ENCODE results near the gene TP73. TPM values are rescaled to one million over a fixed set of nuclear protein-coding genes. Genes with fewer than 3 reads are reported as not detected.

The TP73 gene
- total RNA-seq, 3 donors from 2014 or later: 0.66 to 1.0 TPM; not detected in 1

DNA sequence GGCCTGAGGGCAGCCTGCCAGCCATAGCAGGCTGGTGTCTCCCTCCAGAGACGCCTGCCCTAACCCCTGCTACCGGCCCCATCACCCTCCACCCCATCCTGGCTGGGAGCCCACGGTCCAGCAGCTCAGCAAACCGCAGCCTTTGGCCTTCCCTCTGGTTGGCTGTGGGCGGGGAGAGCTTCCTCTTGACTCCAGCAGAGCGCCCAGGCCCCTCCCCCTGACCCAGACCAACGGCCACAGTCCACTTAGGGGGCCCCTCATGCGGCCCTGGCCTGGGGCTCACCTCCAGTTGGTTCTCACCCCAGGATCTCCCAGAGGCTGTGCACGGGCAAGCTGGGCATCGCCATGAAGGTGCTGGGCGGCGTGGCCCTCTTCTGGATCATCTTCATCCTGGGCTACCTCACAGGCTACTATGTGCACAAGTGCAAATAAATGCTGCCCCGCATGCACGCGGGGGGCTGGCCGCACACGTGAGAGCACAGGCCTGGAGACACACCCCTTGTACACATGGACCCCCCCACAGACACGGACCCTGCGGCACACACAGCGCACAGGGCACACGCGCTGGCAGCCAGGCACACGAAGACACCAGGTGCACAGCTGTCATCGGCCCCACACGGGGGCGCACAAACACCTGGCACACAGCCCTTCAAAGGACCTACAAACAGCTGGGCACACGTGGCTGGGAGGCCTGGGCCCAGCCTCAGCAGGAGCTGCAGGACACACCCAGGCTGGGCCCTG, 123.3 kb downstream of the TP73 start:
- no peak for DNase-seq (ENCODE audit: low spot score in 2 of 2)
- Histone ChIP-seq H3K4me1 (peaks cover 10 to 15% of the 10 kb centered on the region in 2 donors), H3K36me3 (peaks cover 7% of the 10 kb centered on the region), H3K27me3 (no peaks in the 10 kb centered on the region), H3K9me3 (no peaks in the 10 kb centered on the region), H3K4me3 (peak overlapping the region in 1 of 3 donors; percentile 11), H3K27ac (peak overlapping the region in 1 of 2 donors; percentile 19)
- intact Hi-C loops (cut with DNase I; ENCODE audit: low total_unique reads): no loop called here
- no peak for TF ChIP-seq POLR2AphosphoS5 (IDR thresholded peaks at IDR 0.05)

DNA sequence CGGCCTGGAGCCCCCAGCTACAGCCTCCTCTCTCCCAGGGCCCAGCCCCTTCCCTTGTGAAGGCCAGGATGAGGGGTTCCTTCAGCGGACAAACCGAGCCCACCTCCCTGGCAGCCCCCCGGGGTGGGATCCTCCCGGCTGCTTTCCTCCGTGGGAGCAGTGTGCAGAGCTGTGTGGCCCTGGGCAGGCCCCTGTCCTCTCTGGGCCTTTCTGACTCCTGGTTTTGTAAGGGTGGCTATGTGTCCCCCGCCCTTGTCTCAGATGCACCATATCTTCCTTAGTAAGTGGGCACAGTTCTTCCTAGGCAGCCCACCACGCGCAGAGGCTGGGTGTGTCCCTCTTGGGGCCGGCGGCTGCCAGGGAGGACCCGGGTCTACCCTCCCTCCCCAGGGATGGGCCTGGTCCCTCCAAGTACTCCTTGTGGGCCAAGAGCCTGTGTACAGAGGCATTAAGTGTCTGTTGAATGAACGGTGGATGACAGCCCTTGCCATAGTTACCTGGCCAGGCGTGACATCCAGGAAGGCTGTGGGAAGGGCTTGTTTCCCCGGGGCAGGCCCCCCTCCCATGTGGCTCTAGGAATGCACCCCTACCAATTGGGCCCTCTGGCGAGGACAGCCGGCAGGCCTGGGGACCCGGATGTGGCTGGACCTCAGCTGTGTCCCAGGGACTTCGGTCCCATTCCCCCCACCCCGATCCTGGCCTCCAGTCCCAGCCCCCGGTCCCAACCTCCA, 124.1 kb downstream of the TP73 start:
- Histone ChIP-seq H3K36me3 (peaks cover 7% of the 10 kb centered on the region), H3K9me3 (no peaks in the 10 kb centered on the region), H3K4me1 (peaks cover 10 to 15% of the 10 kb centered on the region in 2 donors), H3K27me3 (no peaks in the 10 kb centered on the region), H3K27ac (no peak overlapping the region), H3K4me3 (no peak overlapping the region)
- TF ChIP-seq, protein P1, sequence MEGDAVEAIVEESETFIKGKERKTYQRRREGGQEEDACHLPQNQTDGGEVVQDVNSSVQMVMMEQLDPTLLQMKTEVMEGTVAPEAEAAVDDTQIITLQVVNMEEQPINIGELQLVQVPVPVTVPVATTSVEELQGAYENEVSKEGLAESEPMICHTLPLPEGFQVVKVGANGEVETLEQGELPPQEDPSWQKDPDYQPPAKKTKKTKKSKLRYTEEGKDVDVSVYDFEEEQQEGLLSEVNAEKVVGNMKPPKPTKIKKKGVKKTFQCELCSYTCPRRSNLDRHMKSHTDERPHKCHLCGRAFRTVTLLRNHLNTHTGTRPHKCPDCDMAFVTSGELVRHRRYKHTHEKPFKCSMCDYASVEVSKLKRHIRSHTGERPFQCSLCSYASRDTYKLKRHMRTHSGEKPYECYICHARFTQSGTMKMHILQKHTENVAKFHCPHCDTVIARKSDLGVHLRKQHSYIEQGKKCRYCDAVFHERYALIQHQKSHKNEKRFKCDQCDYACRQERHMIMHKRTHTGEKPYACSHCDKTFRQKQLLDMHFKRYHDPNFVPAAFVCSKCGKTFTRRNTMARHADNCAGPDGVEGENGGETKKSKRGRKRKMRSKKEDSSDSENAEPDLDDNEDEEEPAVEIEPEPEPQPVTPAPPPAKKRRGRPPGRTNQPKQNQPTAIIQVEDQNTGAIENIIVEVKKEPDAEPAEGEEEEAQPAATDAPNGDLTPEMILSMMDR (IDR thresholded peaks at IDR 0.05): no peak
- TF ChIP-seq POLR2AphosphoS5 (IDR thresholded peaks at IDR 0.05) (no peak), POLR2A (IDR thresholded peaks at IDR 0.05) (no peak)
- intact Hi-C loops (cut with DNase I; ENCODE audit: low total_unique reads): no loop called here
- no peak for DNase-seq (ENCODE audit: low spot score in 2 of 2)

DNA sequence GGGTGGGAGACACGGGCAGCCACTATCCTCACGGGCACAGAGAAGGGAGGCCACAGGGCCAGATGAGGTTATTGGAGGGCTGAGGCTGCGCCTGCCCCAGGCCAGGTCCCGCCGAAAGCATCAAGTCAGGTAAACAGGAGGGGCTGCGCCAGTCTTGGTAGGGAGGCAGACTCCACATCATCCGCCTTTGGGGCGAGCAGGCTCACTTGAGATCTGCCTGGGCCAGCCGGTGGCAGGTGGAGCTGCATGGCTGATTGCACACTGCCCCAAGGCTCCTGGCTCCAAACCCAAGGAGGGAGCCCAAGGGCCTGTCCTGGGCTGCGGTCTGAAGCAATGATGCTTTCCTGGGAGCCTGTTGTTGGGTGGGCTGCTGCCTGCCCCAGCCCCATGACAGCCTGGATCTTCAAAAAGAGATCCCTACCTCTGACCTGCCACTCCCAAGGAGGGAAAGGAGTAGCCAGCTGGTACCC, 124.8 kb downstream of the TP73 start:
- no peaks in the 10 kb centered on the region for H3K27me3 ChIP-seq
- no peak overlapping the region for H3K4me3 ChIP-seq
- no peak for DNase-seq (ENCODE audit: low spot score in 2 of 2)
- H3K9me3 ChIP-seq: no peaks in the 10 kb centered on the region
- intact Hi-C loops (cut with DNase I; ENCODE audit: low total_unique reads): no loop called here
- peaks cover 10 to 15% of the 10 kb centered on the region in 2 donors for H3K4me1 ChIP-seq
- H3K27ac ChIP-seq: no peak overlapping the region
- TF ChIP-seq POLR2AphosphoS5 (IDR thresholded peaks at IDR 0.05): no peak
- TF ChIP-seq, protein P1 (IDR thresholded peaks at IDR 0.05): no peak
- TF ChIP-seq POLR2A (IDR thresholded peaks at IDR 0.05): no peak
- peaks cover 7% of the 10 kb centered on the region for H3K36me3 ChIP-seq

DNA sequence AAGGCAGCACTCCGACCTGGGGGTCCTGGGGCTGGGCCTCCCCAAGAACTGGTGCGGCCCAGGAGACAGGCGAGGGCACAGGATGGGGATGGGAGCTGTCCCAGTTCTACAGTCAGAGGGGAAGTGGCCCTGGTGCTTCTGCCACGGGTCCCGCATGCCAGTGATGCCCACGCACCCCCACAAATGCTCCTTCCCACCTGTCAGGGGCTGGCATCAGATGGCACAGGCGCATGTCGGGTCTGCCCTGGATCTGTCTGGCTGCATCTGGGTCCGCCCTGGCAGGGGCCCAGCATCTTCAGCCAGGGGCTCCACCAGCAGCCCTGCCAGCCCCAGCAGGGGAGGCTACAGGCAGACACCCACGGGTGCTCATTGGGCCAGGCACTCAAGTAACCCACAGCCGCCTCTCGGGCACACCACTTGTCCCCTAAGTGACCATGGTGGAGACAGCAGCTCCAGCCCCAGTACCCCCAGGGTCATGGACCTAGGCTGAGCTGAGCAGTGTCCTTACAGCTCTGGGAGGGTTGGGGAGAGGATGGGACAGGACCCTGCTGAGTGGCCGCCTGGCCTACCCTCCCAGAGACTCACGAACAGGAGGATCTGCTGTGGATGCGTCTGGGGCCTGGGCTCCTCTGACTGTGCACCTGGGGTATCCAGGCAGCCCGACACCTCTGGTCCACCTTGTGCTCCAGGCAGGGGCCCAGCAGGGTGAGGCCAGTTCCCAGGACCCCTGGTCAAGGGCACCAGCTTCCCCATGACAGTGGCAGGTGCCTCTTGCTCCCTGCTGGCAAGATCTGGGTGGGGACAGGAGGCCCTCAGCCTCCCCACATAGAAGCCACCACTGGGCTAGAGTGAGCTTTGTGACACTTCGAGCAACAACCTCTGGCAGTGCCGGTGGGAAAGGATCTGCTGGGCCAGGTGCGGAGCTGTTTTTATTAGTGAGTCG, 125.6 kb downstream of the TP73 start:
- intact Hi-C loops (cut with DNase I; ENCODE audit: low total_unique reads): no loop called here
- H3K36me3 ChIP-seq: peaks cover 7% of the 10 kb centered on the region
- no peaks in the 10 kb centered on the region for H3K27me3 ChIP-seq
- TF ChIP-seq, protein P1 (IDR thresholded peaks at IDR 0.05): no peak
- no peak for TF ChIP-seq POLR2AphosphoS5 (IDR thresholded peaks at IDR 0.05)
- no peak overlapping the region for H3K27ac ChIP-seq
- H3K4me1 ChIP-seq: peaks cover 7 to 15% of the 10 kb centered on the region in 2 donors
- no peak overlapping the region for H3K4me3 ChIP-seq
- DNase-seq (ENCODE audit: low spot score in 2 of 2): no peak
- H3K9me3 ChIP-seq: no peaks in the 10 kb centered on the region

DNA sequence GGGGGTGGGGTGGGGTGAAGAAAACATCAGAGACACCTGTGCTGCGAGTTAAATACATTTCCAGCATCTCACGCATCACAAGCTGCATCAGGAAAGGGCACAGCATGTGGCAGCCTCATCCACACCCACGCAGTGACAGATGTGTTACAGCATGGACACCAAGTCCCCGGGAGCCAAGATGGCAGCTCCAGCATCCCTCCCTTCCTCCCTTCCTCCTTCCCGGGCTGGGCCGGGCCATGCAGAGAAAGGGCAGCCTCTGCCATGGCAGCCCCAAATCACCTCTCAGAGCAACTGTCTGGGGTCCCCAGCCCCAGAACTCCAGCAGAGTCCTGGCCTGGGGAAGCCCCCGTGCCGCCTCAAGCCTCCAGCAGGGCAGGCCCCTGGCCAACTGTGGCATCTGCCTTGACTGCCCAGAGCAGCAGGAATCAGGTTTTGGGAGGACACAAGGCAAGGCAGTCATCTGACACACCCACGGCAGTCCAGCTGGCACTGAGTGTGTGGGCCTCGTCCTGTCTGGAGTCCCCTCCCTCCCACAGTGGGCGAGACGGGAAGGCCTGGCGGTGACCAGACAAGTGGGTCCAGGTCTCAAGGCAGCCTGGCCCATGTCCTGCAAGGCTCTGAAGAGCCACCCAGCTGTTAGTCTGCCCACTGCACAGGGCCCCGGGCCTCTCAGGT, 126.4 kb downstream of the TP73 start:
- intact Hi-C loops (cut with DNase I; ENCODE audit: low total_unique reads): no loop called here
- Histone ChIP-seq H3K9me3 (no peaks in the 10 kb centered on the region), H3K36me3 (peaks cover 7% of the 10 kb centered on the region), H3K4me1 (peaks cover 7 to 15% of the 10 kb centered on the region in 2 donors), H3K4me3 (no peak overlapping the region), H3K27ac (no peak overlapping the region), H3K27me3 (no peaks in the 10 kb centered on the region)
- DNase-seq (ENCODE audit: low spot score in 2 of 2): no peak
- TF ChIP-seq, protein P1 (IDR thresholded peaks at IDR 0.05): no peak
- TF ChIP-seq POLR2A (IDR thresholded peaks at IDR 0.05): no peak
- no peak for TF ChIP-seq POLR2AphosphoS5 (IDR thresholded peaks at IDR 0.05)

Measured in breast epithelium (tissue), 4 donors.